SK-N-SH treated with all-trans-retinoic acid at 6 μM for 48 hours (cell line): ENCODE data around the gene CHSY1.

Experiments
- CREB5 ChIP-seq: fragments of 250-450 bp; sonication (Bioruptor Pico); IDR thresholded peaks from 2 replicates; pipeline ENCODE4 v1.5.1; 2020; ENCODE audit warnings: low read depth, mild to moderate bottlenecking, moderate library complexity
- ESRRG ChIP-seq: fragments of 250-450 bp; sonication (Bioruptor Pico); IDR thresholded peaks from 2 replicates; pipeline ENCODE4 v1.6.1; 2021; ENCODE audit warnings: mild to moderate bottlenecking
- ISL1 ChIP-seq: fragments of 250-450 bp; sonication (Bioruptor Pico); IDR thresholded peaks from 2 replicates; pipeline ENCODE4 v2.1.2; 2022; ENCODE audit warnings: mild to moderate bottlenecking, moderate library complexity
- PATZ1 ChIP-seq: fragments of 250-450 bp; sonication (Bioruptor Pico); IDR thresholded peaks from 2 replicates; pipeline ENCODE4 v1.8.0; 2020; ENCODE audit warnings: mild to moderate bottlenecking, moderate library complexity, borderline replicate concordance
- TCF4 ChIP-seq: fragments of 250-450 bp; sonication (Bioruptor Pico); IDR thresholded peaks from 2 replicates; pipeline ENCODE4 v1.8.0; 2021; ENCODE audit warnings: mild to moderate bottlenecking, moderate library complexity, borderline replicate concordance
- TSHZ2 ChIP-seq: fragments of 250-450 bp; sonication (Bioruptor Pico); IDR thresholded peaks from 2 replicates; pipeline ENCODE4 v1.5.0; 2020; ENCODE audit warnings: mild to moderate bottlenecking, moderate library complexity

- TF ChIP-seq TCF4 (CRISPR knock-in tag): no peak
- no peak for TF ChIP-seq PATZ1 (CRISPR knock-in tag)
- TF ChIP-seq ISL1 (CRISPR knock-in tag): no peak
- no peak for TF ChIP-seq CREB5
- TF ChIP-seq ESRRG: no peak
- TF ChIP-seq TSHZ2 (CRISPR knock-in tag): no peak
These were observed 73.4 kb downstream of the CHSY1 start for GRCh38 chr15:101178479-101178878.
